ENCODE results near the gene MARCHF7. TPM values are rescaled to one million over a fixed set of nuclear protein-coding genes. Genes with fewer than 3 reads are reported as not detected.

Gene MARCHF7
- total and polyA plus RNA-seq, 2 of the 8 experiments (the other 6 are each of a cell fraction or from before 2014, with no cell fraction given) = 18.3 to 116 TPM

DNA sequence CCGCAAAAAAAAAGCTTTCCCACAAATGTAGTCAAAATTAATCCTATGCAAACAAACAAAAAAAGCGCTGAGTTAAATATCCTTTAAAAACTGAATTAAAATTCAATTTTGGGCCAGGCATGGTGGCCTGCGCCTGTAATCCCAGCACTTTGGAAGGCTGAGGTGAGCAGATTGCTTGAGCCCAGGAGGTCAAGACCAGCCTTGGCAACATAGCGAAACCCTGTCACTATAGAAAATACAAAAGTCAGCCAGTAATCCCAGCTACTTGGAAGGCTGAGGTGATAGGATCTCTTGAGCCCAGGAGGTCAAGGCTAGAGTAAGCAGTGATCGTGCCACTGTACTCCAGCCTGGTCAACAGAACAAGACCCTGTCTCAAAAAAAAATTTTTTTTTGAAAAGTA lies 8.8 kb upstream of the MARCHF7 start:
- H2BK15ac ChIP-seq (ENCODE audit: low read length) = no peak overlapping the region
- no peak overlapping the region for H3K9ac ChIP-seq (replicated peaks in 1 of 4; ENCODE audit: extremely low read depth in 1 of 4, low read depth in 3 of 4, low read length in 3 of 4)
- H3K4me2 ChIP-seq (ENCODE audit: insufficient read depth in 1 of 2, low read depth in 2 of 2, low read length in 2 of 2) = no peak overlapping the region
- no peak overlapping the region for H3K23ac ChIP-seq (ENCODE audit: insufficient read length)
- no peak overlapping the region for H4K8ac ChIP-seq (ENCODE audit: extremely low read depth, insufficient read depth, low read length)
- no peak overlapping the region for H2AK5ac ChIP-seq (ENCODE audit: low read depth, low read length)
- no peaks in the 10 kb centered on the region for H3K79me2 ChIP-seq (ENCODE audit: control insufficient read depth in 1 of 2, insufficient read depth in 2 of 2, low read length in 2 of 2)
- no peak for DNase-seq (ENCODE audit: low read depth in 1 of 2, low spot score in 2 of 2)
- H3K27me3 ChIP-seq (replicated peaks in 1 of 4; ENCODE audit: control insufficient read depth in 3 of 4, extremely low read depth in 1 of 4, insufficient read depth in 3 of 4, low read length in 3 of 4) = no peaks in the 10 kb centered on the region
- no peak for TF ChIP-seq KDM5A (IDR thresholded peaks at IDR 0.05; ENCODE audit: low read length)
- no peak for TF ChIP-seq CBX5 (IDR thresholded peaks at IDR 0.05; ENCODE audit: low read depth, low read length)
- TF ChIP-seq EZH2 (IDR thresholded peaks at IDR 0.05; ENCODE audit: low read depth, low read length, severe bottlenecking) = no peak
- TF ChIP-seq PHF8 (conservative IDR thresholded peaks at IDR 0.05; ENCODE audit: low read depth, low read length) = no peak
- no peak for TF ChIP-seq JUN (IDR thresholded peaks at IDR 0.05; ENCODE audit: low read depth, low read length)
- no peak for TF ChIP-seq POLR2AphosphoS5 (IDR thresholded peaks at IDR 0.05; ENCODE audit: low read depth, low read length)
- POLR2A ChIA-PET (ENCODE audit: partially characterized antibody) = interaction anchor here (0.6 to 2.8 kb wide), 4 partner anchors 9 to 301 kb away, joined by 3 to 17 read pairs (median 5); partner anchors contain the start of gene MARCHF7
- no peak overlapping the region for H2AFZ ChIP-seq (ENCODE audit: low read length)
- H3K56ac ChIP-seq (replicated peaks; ENCODE audit: insufficient read length, low read depth, low read length) = no peak overlapping the region
- no peaks in the 10 kb centered on the region for H3K79me1 ChIP-seq (ENCODE audit: low read depth, low read length)
- H3K18ac ChIP-seq (ENCODE audit: extremely low read depth, low read length) = no peak overlapping the region
- H2BK20ac ChIP-seq (ENCODE audit: low read length) = no peak overlapping the region
- no peak overlapping the region for H3K4ac ChIP-seq (replicated peaks; ENCODE audit: insufficient read length, low read depth, low read length)
- no peaks in the 10 kb centered on the region for H3K23me2 ChIP-seq (ENCODE audit: low read depth, low read length)
- no peak overlapping the region for H4K5ac ChIP-seq (ENCODE audit: insufficient read length, low read depth, low read length)
- H2BK12ac ChIP-seq (ENCODE audit: low read depth, low read length) = no peak overlapping the region
- no peak overlapping the region for H2BK120ac ChIP-seq (replicated peaks; ENCODE audit: low read depth, low read length)
- no peak overlapping the region for H3K4me3 ChIP-seq (ENCODE audit: extremely low read depth in 1 of 4, insufficient read depth in 2 of 4, low read depth in 3 of 4, low read length in 4 of 4)
- WGBS, 2 experiments (ENCODE audit: extremely low coverage in 1 of 2, insufficient coverage in 1 of 2, insufficient read length in 1 of 2, insufficient replicate concordance in 2 of 2, low coverage in 1 of 2, low lambda C conversion rate in 2 of 2, missing lambda C conversion rate in 1 of 2) = 91% methylated on average over 5 of the region's 5 CpGs; no CpG with 5 or more reads in 1 of the 2 experiments
- FAIRE-seq = no peak
- CTCF ChIA-PET (ENCODE audit: partially characterized antibody) = interaction anchor here (0.6 to 0.9 kb wide), 2 partner anchors 17 to 70 kb away, joined by 3 read pairs; no protein-coding TSS in a partner anchor
- H3K27ac ChIP-seq (ENCODE audit: low read depth, low read length) = no peak overlapping the region
- H4K20me1 ChIP-seq (replicated peaks in 1 of 2; ENCODE audit: control insufficient read depth in 1 of 2, insufficient read depth in 2 of 2, low read length in 2 of 2) = no peaks in the 10 kb centered on the region
- H4K91ac ChIP-seq (replicated peaks; ENCODE audit: insufficient read length, low read length) = no peak overlapping the region
- H3K9me3 ChIP-seq (ENCODE audit: insufficient read depth in 2 of 2, low read depth in 1 of 2, low read length in 1 of 2) = no peaks in the 10 kb centered on the region
- no peaks in the 10 kb centered on the region for H3K4me1 ChIP-seq (replicated peaks in 1 of 4; ENCODE audit: control insufficient read depth in 3 of 4, insufficient read depth in 4 of 4, low read length in 3 of 4)
- H3K36me3 ChIP-seq (ENCODE audit: control insufficient read depth in 2 of 4, insufficient read depth in 4 of 4, low read length in 3 of 4) = no peaks in the 10 kb centered on the region
- H2BK5ac ChIP-seq (ENCODE audit: low read depth, low read length) = no peak overlapping the region
- no peak overlapping the region for H3K14ac ChIP-seq (ENCODE audit: insufficient read length)

Data from H1 (cell line).